Nephron (organoid): ENCODE measurements around the gene KAZN.

Experiments used
- H3K27ac Mint-ChIP-seq, 3 experiments: 2 replicates each; pipeline ENCODE4 v1.8.0; 2020; ENCODE audit warnings: mixed read lengths in 3 of 3, mild to moderate bottlenecking in 2 of 3, moderate library complexity in 1 of 3
- H3K27me3 Mint-ChIP-seq: 2 replicates; pipeline ENCODE4 v1.8.0; 2021; ENCODE audit warnings: low read depth, mild to moderate bottlenecking, moderate library complexity, mixed read lengths
- H3K36me3 Mint-ChIP-seq: 2 replicates; pipeline ENCODE4 v1.8.0; 2020; ENCODE audit warnings: low read depth, mixed read lengths
- H3K4me1 Mint-ChIP-seq: 2 replicates; pipeline ENCODE4 v1.8.0; 2020; ENCODE audit warnings: mixed read lengths
- H3K4me3 Mint-ChIP-seq, 3 experiments: 2 replicates each; pipeline ENCODE4 v1.8.0; 2020; ENCODE audit warnings: mild to moderate bottlenecking in 3 of 3, mixed read lengths in 3 of 3, moderate library complexity in 2 of 3
- H3K9me3 Mint-ChIP-seq: 2 replicates; pipeline ENCODE4 v1.8.0; 2020; ENCODE audit warnings: mixed read lengths
- TF ChIP-seq, protein P1 (sequence below), 3 experiments: fragments of 200-600 bp; sonication (generic); IDR thresholded peaks; one replicate each; pipeline ENCODE4 v1.5.0; 2021; ENCODE audit warnings: antibody characterized with exemption in 3 of 3; ENCODE audit not compliant: unreplicated experiment in 3 of 3

KAZN gene

DNA sequence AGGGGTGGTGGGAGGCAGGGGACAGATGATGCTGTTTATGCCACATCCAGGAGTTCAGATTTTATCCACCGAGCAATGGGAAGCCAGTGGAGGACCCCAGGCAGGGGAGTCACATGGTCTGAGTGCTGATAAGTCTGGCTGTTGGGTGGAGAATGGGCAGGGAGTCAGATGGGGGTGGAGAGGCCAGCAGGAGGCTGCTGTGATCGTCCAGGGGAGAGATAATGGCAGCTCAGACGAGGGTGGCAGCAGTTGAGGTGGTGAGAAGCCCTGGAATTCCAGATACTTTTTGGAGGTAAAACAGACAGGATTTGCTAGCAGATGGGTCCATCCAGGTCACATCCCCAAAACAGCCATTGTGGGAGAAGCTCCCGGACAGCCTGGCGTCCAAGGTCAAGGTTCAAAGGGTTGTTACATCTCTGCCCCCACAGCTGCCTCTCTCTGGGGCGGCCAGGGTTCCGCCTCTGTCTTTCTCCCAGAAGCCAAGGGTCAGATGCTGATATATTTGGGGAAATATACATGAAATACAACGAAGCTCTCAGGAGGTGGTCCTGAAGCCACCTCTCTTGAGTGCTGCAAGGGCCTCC lies 303.0 kb downstream of the KAZN start:
- TF ChIP-seq, protein P1, sequence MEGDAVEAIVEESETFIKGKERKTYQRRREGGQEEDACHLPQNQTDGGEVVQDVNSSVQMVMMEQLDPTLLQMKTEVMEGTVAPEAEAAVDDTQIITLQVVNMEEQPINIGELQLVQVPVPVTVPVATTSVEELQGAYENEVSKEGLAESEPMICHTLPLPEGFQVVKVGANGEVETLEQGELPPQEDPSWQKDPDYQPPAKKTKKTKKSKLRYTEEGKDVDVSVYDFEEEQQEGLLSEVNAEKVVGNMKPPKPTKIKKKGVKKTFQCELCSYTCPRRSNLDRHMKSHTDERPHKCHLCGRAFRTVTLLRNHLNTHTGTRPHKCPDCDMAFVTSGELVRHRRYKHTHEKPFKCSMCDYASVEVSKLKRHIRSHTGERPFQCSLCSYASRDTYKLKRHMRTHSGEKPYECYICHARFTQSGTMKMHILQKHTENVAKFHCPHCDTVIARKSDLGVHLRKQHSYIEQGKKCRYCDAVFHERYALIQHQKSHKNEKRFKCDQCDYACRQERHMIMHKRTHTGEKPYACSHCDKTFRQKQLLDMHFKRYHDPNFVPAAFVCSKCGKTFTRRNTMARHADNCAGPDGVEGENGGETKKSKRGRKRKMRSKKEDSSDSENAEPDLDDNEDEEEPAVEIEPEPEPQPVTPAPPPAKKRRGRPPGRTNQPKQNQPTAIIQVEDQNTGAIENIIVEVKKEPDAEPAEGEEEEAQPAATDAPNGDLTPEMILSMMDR (IDR thresholded peaks at IDR 0.05; ENCODE audit: unreplicated experiment in 3 of 3), result no peak
- H3K27ac Mint-ChIP-seq, result no peak overlapping the region
- peaks cover 5% of the 10 kb centered on the region for H3K27me3 Mint-ChIP-seq

DNA sequence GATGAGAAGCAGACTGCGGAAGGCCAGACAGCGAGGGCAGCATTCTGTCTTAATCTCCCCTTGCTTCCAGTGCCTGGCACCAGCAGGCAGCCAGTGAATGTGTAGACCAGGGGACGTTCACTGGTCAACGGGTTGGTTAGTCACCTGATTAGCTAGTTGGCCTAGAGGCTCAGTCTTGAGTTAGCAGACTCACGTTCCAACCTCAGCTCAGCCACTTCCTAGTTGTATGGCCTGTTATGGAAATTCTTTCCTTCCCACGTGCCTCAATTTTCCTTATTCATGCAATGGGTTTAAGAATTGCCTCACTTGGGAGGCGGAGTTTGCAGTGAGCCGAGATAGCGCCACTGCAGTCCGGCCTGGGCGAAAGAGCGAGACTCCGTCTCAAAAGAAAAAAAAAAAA lies 305.4 kb downstream of the KAZN start:
- Mint-ChIP-seq H3K36me3 (no peaks in the 10 kb centered on the region), H3K4me1 (no peaks in the 10 kb centered on the region), H3K27ac (no peak overlapping the region), H3K27me3 (peaks cover 5% of the 10 kb centered on the region), H3K4me3 (no peak overlapping the region), H3K9me3 (no peaks in the 10 kb centered on the region)
- TF ChIP-seq, protein P1 (IDR thresholded peaks at IDR 0.05; ENCODE audit: unreplicated experiment in 3 of 3), result no peak

More for the DNA sequence above, 303.0 kb downstream of the KAZN start:
- H3K9me3 Mint-ChIP-seq, result no peaks in the 10 kb centered on the region
- H3K4me1 Mint-ChIP-seq, result no peaks in the 10 kb centered on the region
- H3K36me3 Mint-ChIP-seq, result no peaks in the 10 kb centered on the region
- no peak overlapping the region for H3K4me3 Mint-ChIP-seq

DNA sequence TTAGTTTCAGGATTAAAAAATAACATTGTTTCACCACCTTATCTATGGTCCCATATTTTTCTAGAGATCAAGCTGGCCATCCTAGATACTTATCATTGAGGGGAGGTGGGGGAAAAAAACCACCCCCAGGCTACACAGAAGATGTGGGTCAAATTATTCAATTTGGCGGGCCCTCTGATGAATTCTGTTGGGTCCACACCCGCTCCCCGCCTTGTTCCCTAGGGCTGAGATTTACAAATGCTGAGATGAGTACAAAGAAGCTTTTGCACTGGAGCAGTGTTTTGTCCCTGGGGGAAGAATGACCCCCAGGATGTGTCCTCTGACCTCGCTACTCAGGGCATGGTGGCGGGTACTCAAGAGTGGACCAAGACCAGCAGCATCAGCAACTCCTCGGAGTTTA lies 308.2 kb downstream of the KAZN start:
- Mint-ChIP-seq H3K4me1 (peaks cover 6% of the 10 kb centered on the region), H3K4me3 (no peak overlapping the region), H3K36me3 (no peaks in the 10 kb centered on the region), H3K9me3 (no peaks in the 10 kb centered on the region), H3K27me3 (no peaks in the 10 kb centered on the region), H3K27ac (no peak overlapping the region)
- TF ChIP-seq, protein P1 (IDR thresholded peaks at IDR 0.05; ENCODE audit: unreplicated experiment in 3 of 3), result no peak

DNA sequence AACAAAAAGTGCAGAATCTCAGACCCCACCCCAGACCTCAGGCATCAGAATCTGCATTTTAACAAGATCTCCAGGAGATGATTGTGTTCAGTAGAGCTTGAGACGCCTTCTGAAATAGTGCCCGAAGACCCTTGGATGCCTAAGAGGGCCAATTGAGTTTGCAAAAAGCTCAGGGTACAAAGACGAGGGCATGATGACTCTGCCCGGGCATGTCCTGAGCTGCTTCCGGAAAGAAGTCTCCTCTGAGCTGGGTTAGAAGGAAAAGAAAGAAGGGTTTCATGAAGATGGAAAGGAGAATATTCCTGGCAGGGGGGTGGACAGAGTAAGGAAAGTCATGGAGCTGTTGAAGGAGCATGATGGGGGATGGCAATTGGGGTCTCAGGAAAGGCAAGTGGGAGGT lies 308.9 kb downstream of the KAZN start:
- H3K27ac Mint-ChIP-seq, result no peak overlapping the region
- no peak overlapping the region for H3K4me3 Mint-ChIP-seq
- H3K36me3 Mint-ChIP-seq, result no peaks in the 10 kb centered on the region
- no peaks in the 10 kb centered on the region for H3K27me3 Mint-ChIP-seq
- H3K9me3 Mint-ChIP-seq, result no peaks in the 10 kb centered on the region
- TF ChIP-seq, protein P1 (IDR thresholded peaks at IDR 0.05; ENCODE audit: unreplicated experiment in 3 of 3), result no peak
- peaks cover 6% of the 10 kb centered on the region for H3K4me1 Mint-ChIP-seq

DNA sequence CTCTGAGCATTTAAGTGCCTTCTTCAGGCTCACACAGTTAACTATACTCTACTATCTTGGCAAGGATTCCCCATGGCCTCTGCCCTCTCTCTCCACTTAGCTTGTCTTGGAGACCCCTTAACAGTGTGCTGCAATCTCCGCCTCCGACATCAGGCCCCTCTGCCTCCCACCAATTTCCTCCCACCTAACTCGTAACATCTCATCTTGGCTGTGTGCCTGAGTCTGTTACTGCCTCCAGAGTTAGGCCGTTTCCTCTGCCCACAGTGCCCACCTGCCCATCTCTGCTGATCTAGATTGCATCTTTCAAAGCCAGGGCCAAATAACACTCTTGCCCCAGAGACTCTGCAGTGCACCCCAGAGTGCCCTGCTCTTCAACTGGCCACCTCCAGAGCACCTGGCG lies 310.8 kb downstream of the KAZN start:
- Mint-ChIP-seq H3K36me3 (no peaks in the 10 kb centered on the region), H3K27ac (peak overlapping the region in 2 of 3 experiments; percentile 25 to 32), H3K9me3 (no peaks in the 10 kb centered on the region), H3K4me1 (peaks cover 16% of the 10 kb centered on the region), H3K4me3 (no peak overlapping the region), H3K27me3 (no peaks in the 10 kb centered on the region)
- TF ChIP-seq, protein P1 (IDR thresholded peaks at IDR 0.05; ENCODE audit: unreplicated experiment in 3 of 3), result no peak

DNA sequence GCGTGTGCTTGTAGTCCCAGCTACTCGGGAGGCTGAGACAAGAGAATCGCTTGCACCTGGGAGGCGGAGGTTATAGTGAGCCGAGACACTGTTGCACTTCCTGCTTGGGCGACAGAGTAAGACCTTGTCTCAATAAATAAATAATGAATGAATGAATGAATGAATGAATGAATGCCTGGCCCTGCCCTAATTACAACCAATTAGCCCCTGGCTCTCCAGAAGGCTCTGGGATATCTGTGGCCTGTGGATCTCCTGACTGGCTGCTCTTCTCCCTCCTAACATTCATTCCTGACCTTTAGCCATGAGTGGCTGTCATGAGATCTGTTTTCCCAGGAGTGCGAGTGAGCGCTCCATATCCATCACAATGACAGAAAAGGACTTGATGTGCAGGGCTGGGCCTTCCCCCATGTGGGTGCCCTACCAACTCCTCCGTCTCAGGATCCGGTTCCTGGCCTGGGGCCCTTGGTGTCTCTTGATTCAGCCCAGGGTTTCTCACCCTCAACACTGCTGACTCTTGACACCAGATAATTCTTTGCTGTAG lies 311.5 kb downstream of the KAZN start:
- H3K9me3 Mint-ChIP-seq, result no peaks in the 10 kb centered on the region
- H3K36me3 Mint-ChIP-seq, result no peaks in the 10 kb centered on the region
- no peak overlapping the region for H3K4me3 Mint-ChIP-seq
- TF ChIP-seq, protein P1 (IDR thresholded peaks at IDR 0.05; ENCODE audit: unreplicated experiment in 3 of 3), result no peak
- H3K4me1 Mint-ChIP-seq, result peaks cover 16% of the 10 kb centered on the region
- H3K27ac Mint-ChIP-seq, result peak overlapping the region in 2 of 3 experiments; percentile 32 to 58
- H3K27me3 Mint-ChIP-seq, result no peaks in the 10 kb centered on the region
